HG03139 (cell line): ENCODE results near the gene MED9.

Experiments used
- ATAC-seq: cut with Tn5 transposase; IDR thresholded peaks from one replicate; pipeline ENCODE4 v1.9.1; 2021; ENCODE audit not compliant: unreplicated experiment

MED9 gene

DNA sequence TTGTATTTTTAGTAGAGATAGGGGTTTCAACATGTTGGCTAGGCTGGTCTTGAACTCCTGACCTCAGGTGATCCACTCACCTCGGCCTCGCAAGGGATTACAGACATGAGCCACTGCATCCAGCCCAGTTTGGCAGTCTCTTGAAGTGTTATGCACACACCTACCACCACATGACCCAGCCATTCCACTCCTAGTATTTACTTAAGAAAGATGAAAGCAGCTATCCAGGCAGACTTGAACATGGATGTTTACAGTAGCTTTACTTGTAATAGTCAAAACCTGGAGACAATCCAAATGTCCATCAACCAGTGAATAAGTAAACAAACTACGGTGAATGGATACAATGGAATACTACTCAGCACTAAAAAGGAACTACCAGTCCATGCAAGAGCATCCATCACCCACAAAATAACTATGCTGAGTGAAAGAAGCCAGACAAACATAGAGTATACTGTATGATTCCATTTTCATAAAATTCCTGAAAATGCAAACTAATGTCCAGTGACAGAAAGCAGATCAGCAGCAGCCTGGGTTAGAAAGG, 57.2 kb downstream of the MED9 start:
- ATAC-seq: no peak

- no peak for ATAC-seq
Measured at GRCh38 chr17:17535957-17536356, 59.2 kb downstream of the MED9 start.

GRCh38 chr17:17536702-17537101, 59.9 kb downstream of the MED9 start:
- no peak for ATAC-seq

DNA sequence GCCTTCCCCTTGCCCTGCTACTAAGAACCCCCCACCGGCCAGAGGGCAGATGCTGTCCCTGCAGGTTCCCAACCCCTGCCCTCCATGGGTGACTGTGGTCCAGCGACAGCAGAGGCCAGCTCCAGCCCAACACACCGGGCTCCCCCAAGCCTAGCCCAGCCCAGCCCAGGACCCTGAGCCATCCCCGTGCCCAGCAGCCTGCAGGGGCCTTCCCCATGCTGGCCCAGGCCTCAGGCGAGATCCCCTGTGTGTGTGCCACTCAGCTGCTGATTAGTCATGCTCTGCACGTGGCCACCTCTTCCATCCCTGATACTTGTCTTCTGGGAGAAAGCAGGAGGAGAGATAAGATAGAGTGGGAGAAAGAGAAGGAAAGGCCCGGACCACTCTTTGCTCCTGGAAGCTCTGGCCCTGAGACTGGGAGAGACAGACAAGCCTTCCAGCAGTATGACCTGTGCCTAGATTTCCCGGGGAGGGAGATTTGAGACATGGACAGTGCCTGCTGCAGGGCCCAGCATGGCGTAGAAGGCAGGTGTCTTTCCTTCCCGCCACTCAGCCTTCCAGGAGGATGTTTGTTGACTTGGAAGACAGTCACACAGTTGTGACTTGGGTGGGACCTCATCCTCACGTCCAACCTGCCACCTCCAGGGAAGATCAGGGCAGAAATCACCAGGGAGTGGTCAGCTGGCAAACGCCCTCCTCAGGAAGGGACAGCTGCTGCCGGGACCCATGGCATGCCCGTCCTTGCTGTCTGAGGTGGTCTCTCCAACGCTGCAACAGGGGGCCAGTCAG, 60.7 kb downstream of the MED9 start:
- ATAC-seq: no peak

- ATAC-seq: no peak
Measured at GRCh38 chr17:17538417-17539391, 61.9 kb downstream of the MED9 start.

DNA sequence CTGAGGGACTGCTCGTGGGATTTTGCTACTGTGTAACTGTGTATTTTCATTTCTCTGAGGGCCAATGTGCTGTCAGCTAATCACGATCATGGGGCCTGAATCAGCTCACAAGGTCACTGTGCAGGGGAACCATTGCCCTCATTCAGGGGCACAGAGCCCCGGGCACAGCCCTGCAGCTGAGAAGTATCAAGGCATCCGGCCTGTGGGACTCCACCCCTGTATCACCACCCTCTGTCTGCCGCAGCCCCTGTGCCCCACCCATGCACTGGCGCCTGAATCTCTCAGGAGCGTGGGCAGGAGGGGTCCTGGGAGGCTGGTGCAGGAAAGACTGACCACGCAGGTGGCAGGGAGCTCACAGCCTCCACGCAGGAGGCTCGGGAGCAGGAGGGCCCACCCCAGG, 62.8 kb downstream of the MED9 start:
- ATAC-seq: no peak

- ATAC-seq: no peak
Measured at GRCh38 chr17:17540278-17540906, 63.6 kb downstream of the MED9 start.

DNA sequence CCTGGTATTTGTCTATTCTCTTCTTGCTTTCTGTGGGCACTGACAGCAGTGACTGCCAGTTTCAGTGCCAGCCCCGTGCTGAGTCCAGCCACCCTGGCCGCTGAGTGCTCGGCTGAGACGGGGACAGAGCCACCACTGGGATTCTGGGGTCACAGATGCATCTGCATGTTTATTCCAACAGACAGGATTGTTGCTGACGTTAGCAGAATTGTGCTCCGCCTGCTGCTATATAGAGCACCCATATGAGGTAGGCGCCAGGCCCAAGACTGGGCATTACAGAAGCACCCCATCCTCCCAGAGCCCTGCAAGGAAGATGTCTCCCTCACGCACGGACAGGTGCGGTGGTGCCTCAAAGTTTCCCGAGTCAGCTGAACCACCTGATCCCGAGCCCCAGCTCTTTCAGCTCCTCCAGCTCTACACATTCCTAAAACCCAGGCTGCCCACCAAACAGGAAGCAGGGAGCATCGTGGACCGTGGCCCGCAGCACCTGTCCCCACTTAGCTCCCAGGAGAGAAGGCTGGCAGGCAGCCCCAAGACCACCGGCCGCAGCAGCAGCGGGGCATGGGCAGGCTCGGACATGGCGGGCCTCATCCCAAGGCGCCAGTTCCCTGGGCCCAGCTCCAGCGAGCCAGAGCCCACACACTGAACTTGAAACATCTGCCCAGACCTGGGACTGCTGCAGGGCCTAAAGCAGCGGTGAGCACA, 64.3 kb downstream of the MED9 start:
- ATAC-seq: no peak

DNA sequence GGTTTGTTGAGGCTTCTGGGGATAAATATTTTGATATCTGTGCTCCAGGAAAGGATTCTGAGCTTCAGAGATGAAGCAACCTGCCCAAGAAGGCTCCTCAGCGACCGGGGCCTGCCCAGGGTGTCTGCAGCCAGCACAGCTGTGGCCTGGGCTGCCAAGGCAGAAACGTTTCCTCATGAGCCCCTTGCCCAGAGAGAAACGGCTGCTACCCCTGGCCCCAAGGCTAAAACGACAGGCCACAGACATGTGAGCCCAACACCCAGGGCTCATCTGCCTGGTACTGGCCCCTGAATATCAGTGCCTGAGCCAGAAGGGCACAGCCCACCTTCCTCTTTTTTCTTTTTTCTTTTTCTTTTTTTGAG, 64.8 kb downstream of the MED9 start:
- ATAC-seq: no peak
